HG02840 (cell line): ENCODE measurements around the gene ZC3H10.
"Not testable (repeated sequence)": the region's sequence is repeated elsewhere in the genome, so short reads cannot be mapped to it uniquely, and the experiment has no call there.

Experiments
- ATAC-seq: cut with Tn5 transposase; IDR thresholded peaks from one replicate; pipeline ENCODE4 v1.9.1; 2021; ENCODE audit warnings: mild to moderate bottlenecking, moderate library complexity, moderate number of reproducible peaks; ENCODE audit not compliant: unreplicated experiment, low FRiP score

The ZC3H10 gene

DNA sequence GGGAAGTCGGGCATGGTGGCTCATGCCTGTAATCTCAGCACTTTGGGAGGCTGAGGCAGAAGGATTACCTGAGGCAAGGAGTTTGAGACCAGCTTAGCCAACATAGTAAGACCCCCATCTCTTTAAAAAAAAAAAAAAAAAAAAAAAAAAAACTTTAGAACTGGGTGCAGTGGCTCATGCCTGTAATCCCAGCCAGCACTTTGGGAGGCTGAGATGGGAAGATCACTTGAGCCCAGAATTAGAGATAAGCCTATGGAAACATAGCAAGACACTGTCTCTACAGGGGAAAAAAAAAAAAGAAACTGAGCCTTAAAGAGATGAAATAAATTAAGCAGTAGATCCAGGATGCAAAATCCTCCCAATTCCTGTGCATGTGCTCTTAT is 15.4 kb upstream of the ZC3H10 start:
- ATAC-seq, result no peak

DNA sequence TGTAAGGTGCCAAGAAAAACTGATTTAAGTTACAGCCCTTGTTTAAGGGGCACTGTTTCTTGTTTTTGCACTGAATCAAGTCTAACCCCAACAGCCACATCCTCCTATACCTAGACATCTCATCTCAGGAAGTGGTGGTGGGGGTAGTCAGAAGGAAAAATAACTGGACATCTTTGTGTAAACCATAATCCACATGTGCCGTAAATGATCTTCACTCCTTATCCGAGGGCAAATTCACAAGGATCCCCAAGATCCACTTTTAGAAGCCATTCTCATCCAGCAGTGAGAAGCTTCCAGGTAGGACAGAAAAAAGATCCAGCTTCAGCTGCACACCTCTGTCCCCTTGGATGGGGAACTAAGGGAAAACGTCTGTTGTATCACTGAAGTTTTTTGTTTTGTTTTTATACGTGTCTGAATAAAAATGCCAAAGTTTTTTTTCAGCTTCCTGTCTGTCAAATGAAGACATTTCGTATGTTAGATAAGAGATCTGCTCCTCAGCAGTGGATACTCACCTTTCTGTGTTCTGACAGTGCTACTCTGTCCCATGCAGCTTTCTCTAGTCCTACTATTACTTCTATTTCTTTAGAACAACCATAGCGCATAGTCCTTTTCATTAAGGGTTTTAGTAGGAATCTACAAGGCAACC is 14.9 kb upstream of the ZC3H10 start:
- ATAC-seq, result no peak

DNA sequence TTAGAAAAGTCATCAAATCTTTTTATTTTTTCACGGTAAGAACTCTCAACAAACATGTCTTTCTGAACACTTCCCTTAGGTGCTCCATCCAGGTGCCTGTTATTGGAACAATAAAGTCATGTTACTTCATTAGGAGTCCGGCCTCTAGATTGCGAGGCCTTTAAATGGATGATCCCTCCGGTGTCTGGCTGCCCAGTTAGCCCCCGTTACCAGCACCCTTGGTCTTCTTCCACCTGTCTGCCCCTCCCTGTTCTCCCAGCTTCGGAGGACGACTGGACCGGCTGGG is 14.3 kb upstream of the ZC3H10 start:
- no peak for ATAC-seq

DNA sequence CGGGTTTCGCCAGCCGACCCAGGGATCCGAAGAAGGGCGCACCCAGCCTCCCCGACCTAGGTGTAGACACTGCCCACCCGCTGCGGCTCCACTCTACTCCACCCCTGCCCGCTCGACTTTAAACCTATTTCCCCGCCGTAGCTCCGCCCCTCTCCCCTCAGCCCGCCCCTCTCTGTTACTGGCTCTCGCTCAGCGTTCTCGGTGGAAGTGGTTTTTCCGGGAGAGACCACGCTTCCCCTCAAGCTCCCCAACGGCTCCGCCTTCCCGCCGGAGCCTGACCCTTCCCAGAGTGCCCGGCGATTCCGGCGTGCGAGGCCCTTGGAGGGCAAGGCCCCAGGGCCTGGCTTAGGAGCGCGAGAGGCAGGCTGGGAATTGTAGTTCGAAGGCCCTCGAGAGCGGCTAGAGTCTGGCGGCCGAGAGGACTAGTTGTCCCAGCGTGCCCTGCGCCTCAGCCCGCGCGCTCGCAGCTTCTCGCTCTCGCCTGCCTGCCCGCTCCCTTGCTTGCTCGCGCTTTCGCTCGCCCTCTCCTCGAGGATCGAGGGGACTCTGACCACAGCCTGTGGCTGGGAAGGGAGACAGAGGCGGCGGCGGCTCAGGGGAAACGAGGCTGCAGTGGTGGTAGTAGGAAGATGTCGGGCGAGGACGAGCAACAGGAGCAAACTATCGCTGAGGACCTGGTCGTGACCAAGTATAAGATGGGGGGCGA is 13.8 kb upstream of the ZC3H10 start, which contains the start of gene PA2G4:
PA2G4 (plus strand) TSS at position 451 of the 706 bp plus-strand sequence; CDS start at position 630, 179 bp downstream.
- peak; percentile 92 for ATAC-seq

DNA sequence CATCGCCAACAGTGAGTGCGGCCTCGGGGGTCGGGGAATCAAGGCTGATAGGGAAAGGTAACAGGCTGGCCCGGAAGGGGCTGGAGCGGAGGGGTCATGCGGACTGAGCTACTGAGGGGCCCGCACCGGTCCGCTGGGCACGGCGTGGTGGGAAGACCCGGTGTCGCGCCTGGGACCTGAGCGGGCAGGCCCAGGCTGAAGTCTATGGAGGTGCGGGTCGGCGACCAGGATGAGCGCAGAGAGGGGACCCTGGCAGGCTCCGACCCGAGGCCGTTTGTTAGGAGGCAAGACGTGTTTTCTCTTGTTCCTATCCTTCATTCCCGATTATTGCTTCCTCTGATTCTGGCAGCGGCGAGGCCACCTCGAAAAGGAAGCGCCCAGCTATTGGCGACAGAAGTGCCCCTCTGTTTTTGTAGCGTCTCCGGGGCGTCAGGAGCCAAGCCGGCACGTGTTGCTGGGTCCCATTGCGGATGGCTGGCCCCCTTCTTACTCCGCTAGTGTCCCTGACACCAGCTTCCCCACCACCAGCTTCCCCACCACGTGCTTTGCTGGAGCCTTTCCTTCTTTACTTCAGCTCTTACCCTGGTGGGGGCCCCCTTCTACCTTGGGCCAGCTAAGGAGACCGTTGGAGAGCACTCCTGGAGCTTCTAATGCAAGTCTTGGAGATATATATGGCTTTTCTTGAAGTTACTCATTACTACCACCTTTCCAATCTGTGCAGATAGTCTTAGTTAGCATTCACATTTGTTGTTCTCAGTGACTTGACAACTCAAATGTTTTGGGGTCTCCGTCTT is 13.1 kb upstream of the ZC3H10 start:
- no peak for ATAC-seq

DNA sequence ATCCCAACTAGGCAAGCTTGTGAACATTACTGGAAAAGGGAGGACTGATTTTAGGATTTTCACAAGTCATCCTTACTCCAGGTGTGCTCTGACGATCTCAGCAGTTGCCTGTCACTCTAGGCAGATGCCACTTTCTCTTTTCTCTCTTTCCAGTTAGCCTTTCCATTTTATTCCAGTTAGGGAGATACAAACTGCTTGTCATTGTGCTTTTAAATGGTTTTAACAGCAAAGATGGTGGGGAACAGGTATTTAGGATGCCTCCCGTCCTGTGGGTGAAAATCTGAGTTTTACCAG is 12.5 kb upstream of the ZC3H10 start:
- ATAC-seq, result no peak

DNA sequence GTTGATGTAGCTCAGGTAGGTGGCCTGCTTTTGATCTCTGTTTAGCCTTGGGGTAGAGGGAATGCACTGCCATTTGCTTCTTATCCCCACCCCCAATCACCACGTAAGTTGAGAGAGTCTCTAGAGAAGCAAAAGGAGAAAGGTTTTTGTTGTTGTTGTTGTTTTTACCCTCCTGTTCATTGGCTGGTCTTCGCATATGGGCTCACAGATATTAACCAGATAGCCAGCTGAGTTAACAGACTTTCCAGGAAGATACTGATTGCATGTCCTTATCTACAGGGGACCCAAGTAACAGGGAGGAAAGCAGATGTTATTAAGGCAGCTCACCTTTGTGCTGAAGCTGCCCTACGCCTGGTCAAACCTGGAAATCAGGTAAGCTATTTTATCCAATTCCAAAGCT is 10.8 kb upstream of the ZC3H10 start:
- no peak for ATAC-seq

DNA sequence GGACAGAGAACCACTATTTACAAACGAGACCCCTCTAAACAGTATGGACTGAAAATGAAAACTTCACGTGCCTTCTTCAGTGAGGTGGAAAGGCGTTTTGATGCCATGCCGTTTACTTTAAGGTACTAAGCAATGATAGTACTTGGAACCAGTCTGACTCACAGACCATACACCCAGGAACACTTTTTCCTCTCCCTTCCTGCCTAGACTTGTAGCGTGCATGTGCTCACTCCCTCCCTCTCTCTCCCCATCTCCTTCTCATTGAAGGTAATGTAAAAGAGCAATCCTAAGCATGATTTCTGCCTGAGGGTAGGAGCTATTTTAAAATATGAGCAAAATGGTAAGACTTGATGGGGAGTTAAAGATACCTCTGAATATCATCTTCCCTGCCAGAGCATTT is 7.5 kb upstream of the ZC3H10 start:
- ATAC-seq, result no peak

DNA sequence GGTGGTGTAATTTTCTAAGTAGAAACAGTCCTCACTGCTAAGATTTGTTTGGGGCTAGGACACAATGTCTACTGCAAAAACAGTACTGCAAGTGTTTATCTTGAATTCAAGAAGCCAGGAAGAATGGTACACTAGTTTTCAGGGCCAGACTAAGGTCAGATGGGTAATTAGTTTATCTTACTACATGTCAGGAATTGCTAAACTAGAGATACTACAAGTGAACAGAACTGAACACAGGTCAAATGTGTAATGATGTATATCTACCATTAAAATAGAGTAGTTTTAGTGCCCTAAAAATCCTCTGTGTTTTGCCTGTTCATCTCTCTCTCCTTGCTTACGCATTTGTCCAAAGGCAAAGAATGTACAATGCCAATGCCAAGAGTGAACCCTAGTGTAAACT is 4.0 kb upstream of the ZC3H10 start:
- ATAC-seq, result no peak

DNA sequence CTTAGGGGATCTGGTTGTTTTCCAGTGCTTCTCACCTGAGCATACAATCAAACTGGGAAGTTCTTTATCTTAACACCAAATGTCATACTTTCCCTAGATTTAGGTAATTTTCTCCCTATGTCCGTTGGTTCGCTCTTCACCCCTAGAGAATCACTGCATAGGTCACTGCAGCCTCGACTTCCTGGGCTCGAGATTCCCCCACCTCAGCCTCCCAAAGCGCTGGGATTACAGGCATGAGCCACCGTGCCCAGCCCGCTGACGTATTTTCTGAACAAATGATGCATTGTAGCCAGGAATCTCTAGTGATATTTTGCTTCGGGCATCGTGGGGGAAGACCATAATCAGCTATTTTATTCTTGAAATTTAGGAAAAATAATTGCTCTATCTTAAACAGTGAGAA is 2.7 kb upstream of the ZC3H10 start:
- ATAC-seq, result no peak

DNA sequence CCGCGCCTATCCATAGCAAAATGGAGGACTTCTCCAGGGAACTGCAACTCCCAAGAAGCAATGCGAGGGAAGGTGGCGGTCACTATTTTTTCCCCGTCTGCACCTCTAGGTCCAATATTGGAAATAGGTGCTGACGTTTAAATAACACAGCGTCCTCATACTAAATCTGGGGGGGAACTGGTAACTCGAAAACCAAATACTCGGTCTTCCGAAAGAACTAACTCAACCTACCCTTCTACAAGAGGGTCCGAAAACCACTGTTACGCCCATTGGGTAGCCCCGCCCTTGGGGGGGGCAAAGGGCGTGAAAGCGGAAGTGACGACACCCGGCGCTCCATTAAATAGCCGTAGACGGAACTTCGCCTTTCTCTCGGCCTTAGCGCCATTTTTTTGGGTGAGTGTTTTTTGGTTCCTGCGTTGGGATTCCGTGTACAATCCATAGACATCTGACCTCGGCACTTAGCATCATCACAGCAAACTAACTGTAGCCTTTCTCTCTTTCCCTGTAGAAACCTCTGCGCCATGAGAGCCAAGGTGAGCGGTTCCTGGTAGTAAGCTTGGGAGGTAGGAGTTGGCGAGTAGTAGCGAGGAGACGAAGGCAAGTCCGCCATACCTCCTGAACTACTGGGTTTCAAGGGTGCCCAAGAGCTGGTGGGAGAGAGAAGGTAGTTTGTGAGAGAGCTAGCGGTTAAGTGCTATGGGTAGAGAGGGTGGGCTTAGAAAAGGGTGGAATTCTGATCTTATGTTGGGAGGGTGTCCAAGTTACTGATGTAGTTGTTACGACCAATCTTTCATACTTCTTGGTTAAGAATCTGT is 1.6 kb upstream of the ZC3H10 start, which contains the start of gene RPL41:
RPL41 (plus strand) TSS at position 367 of the 815 bp plus-strand sequence.
- ATAC-seq, result peak; percentile 45

DNA sequence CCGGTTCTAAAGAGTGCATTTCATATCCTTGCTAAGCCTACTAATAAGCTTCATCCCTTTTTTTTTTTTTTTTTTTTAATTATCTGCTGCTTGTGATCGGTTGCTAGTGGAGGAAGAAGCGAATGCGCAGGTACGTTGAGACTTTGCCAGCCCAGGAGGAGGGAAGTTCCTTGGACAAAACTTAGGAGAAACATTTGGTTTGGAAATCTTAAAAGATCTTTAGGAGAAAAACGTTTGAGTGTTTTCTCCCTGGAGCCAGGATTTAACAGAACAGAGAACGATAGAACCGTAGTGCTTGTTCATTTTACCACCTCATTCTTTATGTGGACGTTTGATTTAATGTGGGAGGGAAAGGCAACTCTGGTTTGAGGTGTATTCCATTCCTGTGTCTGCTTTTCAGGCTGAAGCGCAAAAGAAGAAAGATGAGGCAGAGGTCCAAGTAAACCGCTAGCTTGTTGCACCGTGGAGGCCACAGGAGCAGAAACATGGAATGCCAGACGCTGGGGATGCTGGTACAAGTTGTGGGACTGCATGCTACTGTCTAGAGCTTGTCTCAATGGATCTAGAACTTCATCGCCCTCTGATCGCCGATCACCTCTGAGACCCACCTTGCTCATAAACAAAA is 872 bp upstream of the ZC3H10 start:
- ATAC-seq, result not testable (repeated sequence)

DNA sequence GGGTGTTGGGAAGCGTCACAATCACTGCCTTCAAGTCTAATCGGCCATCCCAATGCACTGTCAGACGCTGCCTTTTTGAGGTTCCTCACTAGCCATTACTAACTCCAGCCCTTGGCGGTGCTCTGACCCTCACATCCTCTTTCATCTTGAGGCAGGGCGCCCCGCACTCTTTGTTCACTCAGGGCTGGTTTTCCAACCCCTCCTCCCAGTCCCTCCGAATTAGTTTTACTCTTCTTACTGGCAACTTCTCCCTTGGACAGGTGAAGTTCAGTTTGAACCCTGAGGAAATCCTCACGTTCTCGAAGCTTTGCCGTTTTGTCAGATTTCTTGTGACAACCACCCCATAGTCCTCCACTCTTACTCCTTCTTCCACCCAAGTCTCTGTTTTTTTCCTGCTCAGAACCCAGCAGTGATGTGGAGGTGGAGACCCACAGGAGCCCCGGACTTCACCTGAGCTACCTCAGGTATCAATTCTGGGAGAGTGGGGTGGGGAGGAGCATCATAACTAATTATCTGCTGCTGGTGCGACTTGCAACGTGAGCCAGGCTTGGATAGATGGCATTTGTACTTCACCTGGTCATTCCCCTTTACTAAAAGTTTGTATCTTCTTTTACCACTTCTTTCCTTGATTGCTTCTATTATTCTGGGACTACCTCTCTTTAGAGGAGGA is 757 bp downstream of the ZC3H10 start:
- no peak for ATAC-seq

DNA sequence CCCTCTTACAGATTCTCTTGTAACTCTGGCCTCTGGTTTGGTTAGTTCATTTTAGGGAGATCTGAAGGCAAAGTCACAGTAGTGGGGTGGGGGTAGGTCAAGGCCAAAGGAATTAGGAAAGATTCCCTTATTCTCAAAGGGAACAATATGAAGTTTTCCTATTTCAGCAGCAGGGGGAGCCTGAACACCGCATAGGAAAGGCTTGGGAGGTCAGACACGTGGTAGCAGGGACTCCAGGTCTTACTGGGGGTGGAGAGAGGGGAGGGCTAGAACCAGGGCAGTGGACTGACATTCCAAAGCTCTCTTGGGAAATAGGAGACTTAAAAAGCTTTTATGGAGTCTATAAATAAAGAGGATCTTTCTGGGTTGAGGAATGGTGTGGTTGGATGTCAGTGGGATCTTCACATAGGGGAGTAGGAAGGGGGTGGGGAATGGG is 1.3 kb downstream of the ZC3H10 start:
- no peak for ATAC-seq

DNA sequence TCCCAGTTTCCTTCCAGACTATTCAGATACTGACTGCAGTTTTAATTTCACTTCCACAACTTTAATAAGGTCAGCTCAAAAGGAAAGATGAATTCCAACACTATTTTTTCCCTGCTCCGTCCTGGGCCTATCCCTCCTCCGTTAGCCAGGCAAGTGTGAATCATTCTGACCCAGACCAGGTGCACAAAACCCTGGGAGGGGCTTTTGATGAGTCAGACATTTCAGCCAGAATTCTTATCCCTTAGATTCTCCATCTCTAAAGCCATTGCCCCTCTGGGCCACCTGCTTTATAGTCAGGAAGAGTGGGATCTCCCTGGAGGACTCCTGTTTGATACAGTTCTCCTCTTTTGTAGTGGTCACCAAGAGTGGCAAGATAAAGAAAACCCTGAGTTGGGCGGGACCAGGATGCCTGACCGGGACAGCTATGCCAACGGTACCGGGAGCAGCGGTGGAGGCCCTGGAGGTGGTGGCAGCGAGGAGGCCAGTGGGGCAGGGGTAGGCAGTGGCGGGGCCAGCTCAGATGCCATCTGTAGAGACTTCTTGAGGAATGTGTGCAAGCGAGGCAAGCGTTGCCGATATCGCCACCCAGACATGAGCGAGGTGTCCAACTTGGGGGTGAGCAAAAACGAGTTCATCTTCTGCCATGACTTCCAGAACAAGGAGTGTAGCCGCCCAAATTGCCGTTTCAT is 2.2 kb downstream of the ZC3H10 start:
- ATAC-seq, result no peak

DNA sequence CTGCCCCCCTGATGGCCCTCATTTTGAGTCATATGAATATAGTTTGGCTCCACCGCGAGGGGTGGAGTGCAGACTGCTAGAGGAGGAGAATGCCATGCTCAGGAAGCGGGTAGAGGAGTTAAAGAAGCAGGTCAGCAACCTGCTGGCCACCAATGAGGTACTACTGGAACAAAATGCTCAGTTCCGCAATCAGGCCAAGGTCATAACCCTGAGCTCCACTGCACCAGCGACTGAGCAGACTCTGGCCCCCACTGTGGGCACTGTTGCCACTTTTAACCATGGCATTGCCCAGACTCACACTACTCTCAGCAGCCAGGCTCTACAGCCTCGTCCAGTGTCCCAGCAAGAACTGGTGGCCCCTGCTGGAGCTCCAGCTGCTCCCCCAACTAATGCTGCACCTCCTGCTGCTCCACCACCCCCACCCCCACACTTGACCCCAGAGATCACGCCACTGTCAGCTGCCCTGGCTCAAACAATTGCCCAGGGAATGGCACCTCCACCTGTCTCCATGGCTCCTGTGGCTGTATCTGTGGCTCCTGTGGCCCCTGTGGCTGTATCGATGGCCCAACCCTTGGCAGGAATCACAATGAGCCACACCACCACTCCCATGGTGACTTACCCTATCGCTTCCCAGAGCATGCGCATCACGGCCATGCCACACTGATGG is 3.3 kb downstream of the ZC3H10 start:
- no peak for ATAC-seq

DNA sequence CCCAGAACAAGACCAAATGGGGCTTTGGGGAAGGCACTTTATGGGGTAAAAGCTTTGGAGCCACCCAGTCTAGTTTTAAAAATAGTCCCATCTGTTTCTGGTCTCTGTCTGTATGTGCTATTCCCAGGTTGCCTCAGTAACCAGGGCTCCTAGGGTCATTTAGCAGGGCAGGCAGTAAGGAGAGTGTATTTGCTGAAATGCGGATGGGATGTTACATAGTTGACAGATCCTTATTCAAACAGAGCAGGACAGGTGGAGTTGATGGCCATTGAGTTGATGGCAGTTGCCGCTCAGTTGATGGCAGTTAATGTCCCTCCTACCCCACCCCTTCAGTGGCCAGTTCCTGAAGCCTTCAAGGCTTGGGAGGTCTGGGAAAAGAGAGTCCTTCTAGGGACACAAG is 4.6 kb downstream of the ZC3H10 start:
- ATAC-seq, result no peak

DNA sequence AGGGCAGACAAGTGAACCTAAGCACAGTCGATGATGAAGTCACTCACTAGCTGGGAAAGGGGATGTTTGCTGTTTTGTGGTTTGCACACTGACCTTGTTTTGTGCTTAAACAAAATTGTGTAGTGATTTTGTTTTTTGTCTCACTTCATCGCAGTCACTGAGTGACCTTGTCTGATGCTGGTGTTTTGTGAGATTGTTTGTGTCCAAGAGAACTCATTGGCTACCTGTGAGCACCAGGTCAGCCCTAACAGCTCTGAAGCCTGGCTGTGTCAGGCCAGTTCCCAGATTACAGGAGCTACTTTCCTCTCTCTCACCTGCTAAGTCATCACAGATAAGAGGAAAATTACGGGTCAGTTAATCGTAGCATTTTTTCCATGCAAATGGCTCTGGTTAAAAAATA is 6.1 kb downstream of the ZC3H10 start:
- no peak for ATAC-seq

DNA sequence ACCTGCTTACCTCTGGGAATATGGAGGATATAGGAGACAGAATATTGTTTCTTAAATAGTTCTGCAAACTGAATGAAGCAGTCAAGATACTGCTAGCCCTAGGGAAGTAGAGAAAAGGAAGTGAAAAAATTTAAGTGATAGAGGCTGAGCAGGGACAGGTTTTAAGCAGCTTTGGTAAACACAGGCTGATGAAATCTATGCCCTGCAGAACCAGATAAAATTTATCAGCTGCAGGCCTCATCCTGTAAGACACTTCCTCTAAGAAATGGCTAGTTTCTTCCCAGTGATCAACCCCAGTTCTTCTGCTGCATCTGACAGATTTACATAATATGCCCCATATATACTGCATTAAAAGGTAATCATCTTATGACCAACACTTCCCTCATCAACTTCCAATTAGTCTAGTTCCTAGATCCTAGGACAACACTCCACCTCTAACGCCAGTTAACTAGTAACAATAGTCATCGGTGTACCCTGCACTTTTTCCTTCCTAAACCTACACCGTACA is 8.7 kb downstream of the ZC3H10 start:
- ATAC-seq, result no peak
